K562 (cell line): ENCODE results near the gene NUP85. TPM values are rescaled to one million over a fixed set of nuclear protein-coding genes. Genes with fewer than 3 reads are reported as not detected.

Source experiments
- DEAF1 ChIP-seq: fragments of 450-650 bp; formaldehyde crosslinking; IDR thresholded peaks from 2 replicates; pipeline ENCODE4 v1.4.0; 2020; ENCODE audit warnings: mild to moderate bottlenecking, moderate library complexity
- DLX4 ChIP-seq: fragments of 250-450 bp; sonication (Bioruptor Pico); IDR thresholded peaks from 2 replicates; pipeline ENCODE4 v1.6.1; 2021; ENCODE audit warnings: mild to moderate bottlenecking
- EHMT2 ChIP-seq: fragments of 450-650 bp; IDR thresholded peaks from 2 replicates; pipeline ENCODE4 v1.6.1; 2018; ENCODE audit warnings: antibody characterized with exemption
- ELF2 ChIP-seq: fragments of 250-450 bp; sonication (Bioruptor Pico); IDR thresholded peaks from 2 replicates; pipeline ENCODE4 v1.5.0; 2021; ENCODE audit warnings: mild to moderate bottlenecking
- EP300 ChIP-seq: IDR thresholded peaks from 2 replicates; pipeline ENCODE4 v1.6.1; 2012; ENCODE audit warnings: low read length, improper control_type of control experiment
- HDAC3 ChIP-seq: fragments of 450-650 bp; IDR thresholded peaks from 2 replicates; pipeline ENCODE4 v1.6.1; 2018; ENCODE audit warnings: borderline replicate concordance, mild to moderate bottlenecking, moderate library complexity; ENCODE audit not compliant: partially characterized antibody
- HNRNPK ChIP-seq: fragments of 200-400 bp; formaldehyde crosslinking; IDR thresholded peaks from one replicate; pipeline ENCODE4 v1.6.1; 2018; ENCODE audit warnings: mild to moderate bottlenecking, low read depth, low read length; ENCODE audit not compliant: poor library complexity, severe bottlenecking
- PHF8 ChIP-seq: fragments of 200-600 bp; sonication (generic); IDR thresholded peaks from 2 replicates; pipeline ENCODE4 v1.6.1; 2012; ENCODE audit warnings: mixed run types, mild to moderate bottlenecking, inconsistent platforms, low read length, moderate library complexity, borderline replicate concordance
- RCOR1 ChIP-seq, 2 experiments: IDR thresholded peaks; 2 replicates each; pipeline ENCODE4 v1.6.1; 2012; ENCODE audit warnings: low read depth in 2 of 2, low read length in 2 of 2, borderline replicate concordance in 1 of 2, improper control_type of control experiment in 1 of 2
- RFX7 ChIP-seq: fragments of 250-450 bp; sonication (Bioruptor Pico); IDR thresholded peaks from 2 replicates; pipeline ENCODE4 v1.5.1; 2021; ENCODE audit warnings: mild to moderate bottlenecking
- SP1 ChIP-seq: sonication (generic); formaldehyde crosslinking; IDR thresholded peaks from 2 replicates; pipeline ENCODE4 v1.8.1; 2022; ENCODE audit warnings: mild to moderate bottlenecking, missing genetic modification reagents
- STAT6 ChIP-seq: sonication (generic); formaldehyde crosslinking; IDR thresholded peaks from 2 replicates; pipeline ENCODE4 v1.8.1; 2023; ENCODE audit warnings: mild to moderate bottlenecking, missing genetic modification reagents
- ZBTB12 ChIP-seq: fragments of 250-450 bp; sonication (Bioruptor Pico); IDR thresholded peaks from 2 replicates; pipeline ENCODE4 v1.4.0; 2020
- ZNF609 ChIP-seq: sonication (generic); formaldehyde crosslinking; IDR thresholded peaks from 2 replicates; pipeline ENCODE4 v1.8.1; 2023; ENCODE audit warnings: missing genetic modification reagents, mild to moderate bottlenecking, borderline replicate concordance
- polyA plus RNA-seq, 8 experiments: library from polyadenylated mRNA; depleted of rRNA in 4 of 8; stranded (reverse) in 5 of 8; unstranded in 3 of 8; fragments of >200 nt; fragmentation: Nextera tagmentation in 2 of 8; fragmentation: Illumina TruSeq in 1 of 8; extraction: Ambion mirVana in 2 of 8; extraction: Trizol in 1 of 8; gene quantifications; 2 replicates each; pipeline versions ENCODE4 v1.2.1 to v1.2.3, GENCODE V29; 2011 to 2014; ENCODE audit warnings: inconsistent platforms in 1 of 8, missing spikeins in 1 of 8
- total RNA-seq, 7 experiments: library from RNA; depleted of rRNA in 6 of 7; stranded (reverse); fragments of >200 nt in 6 of 7; fragmentation: Illumina TruSeq in 2 of 7; extraction: Trizol in 2 of 7; gene quantifications; 2 replicates each; pipeline versions ENCODE4 v1.2.1 to v1.2.3, GENCODE V29; 2011 to 2021; ENCODE audit warnings: low replicate concordance in 1 of 7

The NUP85 gene
- total and polyA plus RNA-seq, 9 of the 15 experiments (the other 6 are each of a cell fraction or from before 2014, with no cell fraction given): 50.2 to 177 (median 110) TPM

GRCh38 chr17:75261336-75262111 is 56.0 kb downstream of the NUP85 start, which contains the start of the genes GGA3 and MRPS7 (continued):
- TF ChIP-seq RCOR1 (IDR thresholded peaks at IDR 0.05; ENCODE audit: borderline replicate concordance in 1 of 2, low read depth in 2 of 2, low read length in 2 of 2): no peak
- TF ChIP-seq EHMT2: no peak
- no peak for TF ChIP-seq HDAC3
- TF ChIP-seq ZNF609 (CRISPR knock-in tag): 0 out of 2 replicates have a peak, but pooled peaks have one; percentile 26
- no peak for TF ChIP-seq HNRNPK
- TF ChIP-seq PHF8: peak; percentile 87
- TF ChIP-seq DEAF1: 0 out of 2 replicates have a peak, but pooled peaks have one; percentile 19
- no peak for TF ChIP-seq DLX4
- no peak for TF ChIP-seq EP300
- no peak for TF ChIP-seq RFX7
- peak; percentile 80 for TF ChIP-seq ELF2
- peak; percentile 42; the same call in 1 of the 2 replicates for TF ChIP-seq ZBTB12
- TF ChIP-seq STAT6 (CRISPR knock-in tag): no peak
- peak; percentile 95 for TF ChIP-seq SP1
